Measurements from ENCODE around the gene CD300E. TPM values are rescaled to one million over a fixed set of nuclear protein-coding genes. Genes with fewer than 3 reads are reported as not detected.

The CD300E gene
- total RNA-seq, 4 donors from 2014 or later: 0.15 to 0.53 (median 0.18) TPM

DNA sequence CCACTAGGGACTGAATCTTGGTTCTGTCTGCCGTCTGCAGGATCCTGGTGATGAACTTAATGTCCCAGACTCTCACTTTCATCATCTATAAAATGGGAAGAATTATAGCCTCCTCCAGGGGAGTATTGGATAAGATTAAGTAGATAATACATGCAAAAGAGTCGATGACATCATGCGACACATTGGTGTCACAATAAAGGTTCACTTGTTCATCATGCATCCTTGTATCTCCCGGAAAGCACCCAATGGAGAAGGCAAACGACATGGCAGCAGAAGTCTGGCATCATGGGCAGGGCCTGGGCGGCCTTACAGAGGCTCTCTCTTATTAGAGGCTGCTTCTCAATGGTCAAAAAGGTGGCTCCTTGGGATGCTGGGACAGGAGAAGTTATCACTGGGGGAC is 35.1 kb upstream of the CD300E start:
- 77 to 80% methylated on average over 4 to 6 of the region's 6 CpGs for WGBS, 2 donors
- Histone ChIP-seq H3K36me3 (no peaks in the 10 kb centered on the region), H3K27ac (no peak overlapping the region), H3K27me3 (peaks cover 0 to 89% (median 0%) of the 10 kb centered on the region in 4 donors), H3K9me3 (no peaks in the 10 kb centered on the region), H3K4me1 (no peaks in the 10 kb centered on the region), H3K4me3 (no peak overlapping the region)
- DNase-seq: no peak
- intact Hi-C loops (cut with DNase I): loop anchor here (5.0 kb wide), 1 partner anchor 74 kb away; no protein-coding TSS in a partner anchor
- no peak for TF ChIP-seq POLR2A (IDR thresholded peaks at IDR 0.05)
- TF ChIP-seq, protein P1, sequence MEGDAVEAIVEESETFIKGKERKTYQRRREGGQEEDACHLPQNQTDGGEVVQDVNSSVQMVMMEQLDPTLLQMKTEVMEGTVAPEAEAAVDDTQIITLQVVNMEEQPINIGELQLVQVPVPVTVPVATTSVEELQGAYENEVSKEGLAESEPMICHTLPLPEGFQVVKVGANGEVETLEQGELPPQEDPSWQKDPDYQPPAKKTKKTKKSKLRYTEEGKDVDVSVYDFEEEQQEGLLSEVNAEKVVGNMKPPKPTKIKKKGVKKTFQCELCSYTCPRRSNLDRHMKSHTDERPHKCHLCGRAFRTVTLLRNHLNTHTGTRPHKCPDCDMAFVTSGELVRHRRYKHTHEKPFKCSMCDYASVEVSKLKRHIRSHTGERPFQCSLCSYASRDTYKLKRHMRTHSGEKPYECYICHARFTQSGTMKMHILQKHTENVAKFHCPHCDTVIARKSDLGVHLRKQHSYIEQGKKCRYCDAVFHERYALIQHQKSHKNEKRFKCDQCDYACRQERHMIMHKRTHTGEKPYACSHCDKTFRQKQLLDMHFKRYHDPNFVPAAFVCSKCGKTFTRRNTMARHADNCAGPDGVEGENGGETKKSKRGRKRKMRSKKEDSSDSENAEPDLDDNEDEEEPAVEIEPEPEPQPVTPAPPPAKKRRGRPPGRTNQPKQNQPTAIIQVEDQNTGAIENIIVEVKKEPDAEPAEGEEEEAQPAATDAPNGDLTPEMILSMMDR (IDR thresholded peaks at IDR 0.05): no peak

DNA sequence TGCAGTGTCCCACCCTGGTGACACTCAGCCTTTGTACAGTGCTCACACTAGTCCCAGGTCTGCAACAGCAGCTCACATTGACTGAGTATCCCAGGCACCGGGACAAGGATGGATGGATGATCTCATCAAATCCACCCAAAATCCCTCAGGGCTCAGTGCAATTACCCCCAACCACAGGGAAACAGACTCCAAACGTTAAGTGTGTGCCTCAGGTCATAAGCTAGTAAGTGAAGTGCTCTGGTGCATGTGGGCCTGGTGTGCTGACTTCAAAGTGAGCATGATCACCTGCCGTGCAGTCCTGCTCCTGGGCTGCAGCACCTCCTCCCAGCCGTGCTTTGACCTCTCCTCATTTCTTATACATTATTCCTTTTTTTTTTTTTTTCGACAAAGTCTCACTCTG is 31.2 kb upstream of the CD300E start:
- 41 to 47% methylated on average over 5 of the region's 5 CpGs for WGBS, 2 donors
- Histone ChIP-seq H3K27me3 (peaks cover 0 to 95% (median 0%) of the 10 kb centered on the region in 4 donors), H3K36me3 (no peaks in the 10 kb centered on the region), H3K27ac (no peak overlapping the region), H3K9me3 (no peaks in the 10 kb centered on the region), H3K4me1 (no peaks in the 10 kb centered on the region), H3K4me3 (no peak overlapping the region)
- DNase-seq: no peak
- no peak for TF ChIP-seq POLR2A (IDR thresholded peaks at IDR 0.05)
- intact Hi-C loops (cut with DNase I): loop anchor here (5.0 kb wide), 1 partner anchor 78 kb away; no protein-coding TSS in a partner anchor

DNA sequence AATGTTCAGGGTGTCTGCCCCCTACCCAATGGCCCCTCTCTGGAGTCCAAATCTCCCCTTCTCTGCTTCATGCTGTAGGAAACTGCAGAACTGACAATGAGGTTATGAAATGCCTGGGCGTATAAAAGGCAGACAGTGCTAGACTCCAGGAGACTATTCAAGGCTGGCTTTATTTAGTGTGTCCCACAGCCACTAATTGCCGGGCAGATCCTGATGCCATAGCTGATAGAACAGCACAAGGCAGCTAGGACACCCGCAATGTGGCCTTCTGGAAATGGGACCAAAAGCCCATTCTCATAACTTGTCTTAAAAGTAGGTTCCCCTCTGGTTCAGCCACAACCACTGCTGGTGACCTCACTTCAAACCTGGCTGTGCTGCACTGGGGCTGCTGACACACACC is 28.5 kb upstream of the CD300E start:
- no peaks in the 10 kb centered on the region for H3K4me1 ChIP-seq
- H3K27ac ChIP-seq: no peak overlapping the region
- H3K9me3 ChIP-seq: no peaks in the 10 kb centered on the region
- no peak for TF ChIP-seq POLR2A (IDR thresholded peaks at IDR 0.05)
- TF ChIP-seq, protein P1 (IDR thresholded peaks at IDR 0.05): no peak
- intact Hi-C loops (cut with DNase I): no loop called here
- DNase-seq: no peak
- H3K27me3 ChIP-seq: peaks cover 0 to 92% (median 0%) of the 10 kb centered on the region in 4 donors
- 72 to 73% methylated on average over 2 to 3 of the region's 3 CpGs for WGBS, 2 donors
- no peak overlapping the region for H3K4me3 ChIP-seq
- no peaks in the 10 kb centered on the region for H3K36me3 ChIP-seq

DNA sequence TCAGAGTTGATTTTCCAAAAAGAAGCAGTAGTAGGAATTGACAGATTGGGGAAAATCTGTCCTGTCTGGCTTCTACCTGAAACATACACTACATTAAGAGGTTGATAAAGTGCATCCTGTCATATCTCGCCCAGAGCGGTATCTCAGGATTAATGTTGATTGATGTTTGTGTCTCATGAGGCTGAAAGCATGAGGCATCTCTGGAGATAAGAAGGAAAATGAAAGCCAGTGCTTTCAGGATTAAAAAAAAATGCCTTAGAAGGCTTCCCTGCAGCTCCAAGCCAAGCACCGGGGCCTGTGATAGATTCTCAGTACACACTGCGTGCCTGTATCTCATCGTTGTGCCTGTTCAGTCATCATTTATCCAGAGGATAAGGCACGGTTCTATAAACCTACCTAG is 26.4 kb upstream of the CD300E start:
- Histone ChIP-seq H3K36me3 (no peaks in the 10 kb centered on the region), H3K4me1 (no peaks in the 10 kb centered on the region), H3K27ac (no peak overlapping the region), H3K9me3 (no peaks in the 10 kb centered on the region), H3K4me3 (no peak overlapping the region), H3K27me3 (peaks cover 0 to 78% (median 0%) of the 10 kb centered on the region in 4 donors)
- WGBS, 2 donors: 51 to 56% methylated on average over 6 of the region's 6 CpGs
- no peak for DNase-seq
- TF ChIP-seq POLR2A (IDR thresholded peaks at IDR 0.05): no peak
- TF ChIP-seq, protein P1 (IDR thresholded peaks at IDR 0.05): no peak
- intact Hi-C loops (cut with DNase I): no loop called here

GRCh38 chr17:74647871-74648672 is 24.5 kb upstream of the CD300E start:
- no peaks in the 10 kb centered on the region for H3K9me3 ChIP-seq
- H3K36me3 ChIP-seq: no peaks in the 10 kb centered on the region
- H3K4me1 ChIP-seq: no peaks in the 10 kb centered on the region
- 66 to 67% methylated on average over 5 to 8 of the region's 9 CpGs for WGBS, 2 donors
- no peak overlapping the region for H3K4me3 ChIP-seq
- TF ChIP-seq POLR2A (IDR thresholded peaks at IDR 0.05): no peak
- TF ChIP-seq, protein P1 (IDR thresholded peaks at IDR 0.05): no peak
- intact Hi-C loops (cut with DNase I): no loop called here
- peaks cover 0 to 64% (median 0%) of the 10 kb centered on the region in 4 donors for H3K27me3 ChIP-seq
- no peak for DNase-seq
- H3K27ac ChIP-seq: no peak overlapping the region
